NCI-H2081 treated with DMSO at 0.1 percent for 48 hours (cell line): ENCODE results near the gene RPRM.
A peak's percentile ranks its signal among the peaks of the same experiment; 100 is the strongest.
"Not testable (repeated sequence)": the region's sequence is repeated elsewhere in the genome, so short reads cannot be mapped to it uniquely, and the experiment has no call there.

Source experiments
- DNase-seq: peaks from one replicate; lab custom pipeline; 2025; lab: John Stamatoyannopoulos, UW

The RPRM gene

GRCh38 chr2:153478289-153479261 lies at the start of gene RPRM:
TSS of gene RPRM (minus strand) at chr2:153478762. CDS start at chr2:153478565, 197 bp downstream.
- DNase-seq = peak; percentile 68

DNA sequence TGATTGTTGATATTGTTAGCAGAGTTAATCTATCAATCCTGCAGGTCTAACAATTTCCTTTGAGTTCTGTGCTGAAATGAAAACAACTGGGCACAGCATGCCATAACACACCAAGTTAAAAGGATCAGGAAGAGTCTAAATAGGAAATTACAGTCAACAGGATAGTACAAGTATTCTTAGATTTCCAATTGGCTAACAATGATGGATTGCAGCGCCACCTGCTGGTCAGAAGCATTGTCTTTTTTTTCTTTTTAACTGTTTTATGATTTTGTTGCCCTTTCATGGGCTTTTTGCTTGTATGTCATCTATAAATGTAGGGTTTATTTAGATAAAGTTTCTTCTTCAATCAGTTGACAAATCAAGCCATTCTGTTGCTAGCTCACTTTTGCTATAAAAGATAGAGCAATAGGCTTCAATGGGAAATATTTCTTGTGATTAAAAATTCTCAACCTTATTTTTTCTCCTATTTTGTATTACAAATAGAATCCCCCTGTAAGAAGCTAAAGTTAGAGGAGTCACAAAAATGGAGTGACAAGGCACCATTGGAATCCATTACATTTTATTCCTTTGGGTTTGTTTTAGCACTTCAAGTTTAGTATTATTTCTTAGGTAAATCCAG lies 40.8 kb upstream of the RPRM start:
- peak; percentile 18 for DNase-seq

DNA sequence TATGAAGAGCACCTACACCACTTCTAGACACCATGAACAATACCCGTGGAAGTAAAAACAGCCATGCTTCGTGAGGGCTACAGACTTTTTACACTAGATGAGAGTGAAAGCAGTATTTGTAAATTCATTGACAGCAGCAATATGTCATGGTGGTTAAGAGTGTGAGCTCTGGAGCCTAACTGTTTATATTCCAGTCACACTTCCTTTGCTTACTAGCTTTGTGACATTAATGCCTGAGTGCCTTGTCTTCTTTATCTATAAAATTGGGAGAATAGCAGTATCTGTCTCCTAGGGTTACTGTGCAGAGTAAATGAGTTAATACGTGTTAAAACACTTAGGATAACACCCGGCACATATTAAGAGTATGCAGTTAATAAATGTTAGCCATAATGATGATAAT lies 33.8 kb upstream of the RPRM start:
- DNase-seq = no peak

GRCh38 chr2:153510996-153511395 lies 32.4 kb upstream of the RPRM start:
- DNase-seq = no peak

DNA sequence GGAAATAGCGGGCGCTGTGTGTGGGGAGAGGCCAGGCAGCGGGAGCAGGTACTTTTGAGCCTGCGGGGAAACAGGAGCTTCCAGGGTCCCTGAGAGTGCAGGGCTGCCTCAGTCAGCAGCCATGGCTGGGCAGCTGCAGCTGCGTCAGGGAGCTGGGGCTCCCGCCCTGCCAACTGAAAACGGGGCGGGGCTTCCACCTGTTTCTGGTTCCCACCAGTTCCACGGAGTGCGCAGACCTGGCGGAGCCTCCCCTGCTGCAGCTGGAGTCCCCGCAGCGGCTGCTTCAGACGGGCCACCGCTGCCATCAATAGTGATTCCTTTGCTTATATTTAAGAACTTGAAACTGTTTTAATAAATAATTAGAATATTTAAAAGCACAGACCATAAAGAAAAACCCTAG lies 30.6 kb upstream of the RPRM start:
- DNase-seq = no peak

- not testable (repeated sequence) for DNase-seq
Measured at GRCh38 chr2:153506499-153506898, 27.9 kb upstream of the RPRM start.

GRCh38 chr2:153499439-153499838 lies 20.9 kb upstream of the RPRM start:
- DNase-seq = no peak

DNA sequence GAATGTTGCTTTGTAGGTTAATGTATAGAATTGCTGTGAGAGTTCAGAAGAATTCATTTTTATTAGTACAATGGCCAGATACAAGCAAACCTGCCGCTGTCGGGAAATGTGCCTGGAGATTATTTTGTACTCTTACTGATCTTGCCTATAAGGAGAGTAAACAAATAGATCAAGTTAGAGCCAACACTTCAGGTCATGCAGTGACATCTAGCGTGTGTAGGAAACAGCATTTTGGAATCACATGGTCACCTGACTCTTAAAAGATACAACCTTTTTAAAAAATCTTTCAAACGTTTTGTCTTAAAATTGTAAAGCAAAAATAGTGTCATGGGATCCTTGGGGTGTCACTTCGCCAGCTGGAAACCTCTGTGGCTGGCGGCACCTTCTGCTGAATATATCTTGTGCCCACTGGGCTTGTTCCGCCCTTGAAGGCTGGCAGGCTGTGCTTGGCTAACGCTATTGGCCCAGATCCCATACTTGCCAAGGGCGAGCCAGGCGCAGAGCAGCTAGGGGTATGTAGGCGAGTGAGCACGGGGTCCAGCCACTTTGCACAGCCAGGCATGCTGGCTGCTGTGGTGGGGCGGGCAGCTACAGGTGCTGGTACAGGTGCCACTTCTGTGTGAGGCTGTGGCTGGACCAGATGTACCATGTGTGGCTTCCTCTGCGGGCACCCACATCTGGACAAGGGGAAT lies 19.5 kb upstream of the RPRM start:
- no peak for DNase-seq

DNA sequence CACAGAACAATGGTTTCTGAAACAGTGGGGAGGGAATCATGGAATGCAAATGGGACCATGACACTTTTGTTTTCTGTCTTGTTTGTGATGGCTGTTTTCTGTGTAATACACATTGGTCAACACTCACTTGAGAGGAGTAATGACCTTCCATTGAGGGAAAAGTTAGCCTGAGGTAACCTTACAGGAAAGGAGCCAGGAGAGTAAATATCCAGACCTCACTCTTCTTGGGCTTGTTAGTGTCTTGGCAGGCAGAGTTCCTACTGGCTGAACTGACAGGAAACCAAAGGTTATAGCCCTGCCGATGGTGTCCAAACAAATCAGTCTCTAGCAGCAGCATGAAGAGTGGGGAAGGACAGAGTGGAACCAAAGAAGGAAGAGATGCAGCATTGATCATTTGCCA lies 17.2 kb upstream of the RPRM start:
- DNase-seq = no peak

GRCh38 chr2:153488072-153488471 lies 9.5 kb upstream of the RPRM start:
- DNase-seq = no peak

DNA sequence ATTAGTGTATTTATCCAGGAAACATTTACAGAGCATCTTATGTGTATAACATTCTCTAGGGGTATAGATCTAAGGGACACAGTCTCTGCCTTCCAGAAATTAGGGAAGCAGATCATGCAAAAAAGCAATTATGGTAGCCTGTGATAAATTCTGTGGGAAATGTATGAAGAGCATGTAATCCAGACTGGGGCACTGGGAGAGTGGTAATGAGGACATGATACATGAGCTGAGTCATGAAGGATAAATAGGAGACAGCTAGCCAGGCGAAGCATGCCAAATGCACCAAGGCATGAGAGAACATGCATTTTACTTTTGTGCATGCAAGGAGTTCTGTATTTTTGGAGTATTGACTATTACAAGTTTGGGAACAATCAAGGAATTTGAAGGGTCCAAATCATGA lies 8.9 kb upstream of the RPRM start:
- no peak for DNase-seq

GRCh38 chr2:153479573-153479972 lies 1.0 kb upstream of the RPRM start:
- DNase-seq = no peak

DNA sequence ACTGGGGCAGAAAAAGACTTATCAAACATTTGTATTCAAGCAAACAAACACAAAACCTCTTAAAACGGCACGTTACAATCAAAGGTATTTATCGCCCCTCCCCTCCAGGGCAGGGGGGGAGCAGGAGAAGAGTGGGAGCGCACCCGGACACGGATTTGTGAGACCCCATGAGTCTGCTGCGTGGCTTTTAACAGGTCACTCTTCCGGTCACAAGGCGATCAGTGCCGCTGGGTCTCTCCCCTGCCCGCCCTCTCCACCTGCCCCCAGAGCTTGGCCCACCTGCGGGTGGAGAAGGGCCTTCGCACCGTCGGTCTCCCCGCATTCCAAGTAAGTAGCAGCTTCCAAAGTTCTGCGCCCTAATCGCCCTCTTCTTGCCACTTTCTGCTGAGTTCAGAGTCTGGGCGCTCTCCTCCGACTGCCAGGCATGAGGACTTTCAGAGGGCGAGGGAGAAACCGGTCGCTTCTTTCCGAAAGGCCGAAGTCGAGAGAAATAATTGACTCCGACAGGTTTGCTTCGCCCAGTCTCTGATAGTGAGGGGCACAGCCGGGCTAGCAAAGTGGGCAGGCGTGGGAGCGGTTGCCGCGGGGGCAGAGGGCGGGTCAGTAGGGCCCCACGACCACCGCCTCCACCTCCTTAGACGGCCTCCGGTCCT lies 800 bp downstream of the RPRM start:
- DNase-seq = no peak

GRCh38 chr2:153476816-153477635 lies 1.5 kb downstream of the RPRM start:
- peak; percentile 52 for DNase-seq

DNA sequence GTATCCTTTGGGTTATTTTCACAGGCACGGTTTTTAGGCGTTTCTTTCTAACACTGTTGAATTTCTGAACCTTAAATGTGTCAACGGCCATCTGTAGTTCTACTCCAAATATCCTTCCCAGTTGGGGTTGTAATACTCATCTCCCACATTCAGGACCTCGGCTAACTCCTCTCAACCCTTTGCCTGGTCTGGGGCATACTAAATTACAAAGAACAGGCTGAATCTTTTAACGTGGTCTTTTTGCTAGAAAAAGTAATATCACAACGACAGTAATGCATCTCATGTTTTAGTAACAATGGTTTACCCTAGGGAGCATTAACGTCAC lies 2.1 kb downstream of the RPRM start:
- no peak for DNase-seq

DNA sequence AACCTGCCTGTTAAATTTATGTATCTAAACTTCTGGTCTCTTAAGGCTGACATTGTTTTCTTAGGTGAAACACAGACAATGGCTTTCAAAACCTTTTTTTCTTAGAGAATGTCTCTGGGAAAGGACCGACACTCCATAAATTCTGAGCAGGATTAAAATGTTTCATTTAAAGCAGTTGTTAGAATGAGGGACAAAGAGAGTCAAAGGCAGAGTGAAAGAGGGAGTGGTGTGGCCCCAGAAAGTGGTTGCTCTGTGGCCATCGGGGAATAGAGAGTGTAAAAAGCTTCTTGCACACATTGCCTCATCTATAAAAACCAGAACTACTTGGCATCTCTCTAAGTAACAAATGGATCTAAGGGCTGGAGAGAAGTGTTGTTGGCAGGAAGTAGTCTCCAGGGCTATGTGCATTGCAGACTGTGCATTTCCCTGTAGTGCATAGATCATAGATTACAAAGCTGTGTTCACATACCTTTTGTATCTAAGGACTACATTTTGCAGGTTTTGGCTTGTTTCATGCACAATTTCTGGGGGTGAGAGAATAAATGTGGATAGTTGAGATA lies 3.6 kb downstream of the RPRM start:
- DNase-seq = no peak

GRCh38 chr2:153474407-153474806 lies 4.2 kb downstream of the RPRM start:
- DNase-seq = no peak

- no peak for DNase-seq
Measured at GRCh38 chr2:153470867-153471266, 7.7 kb downstream of the RPRM start.

DNA sequence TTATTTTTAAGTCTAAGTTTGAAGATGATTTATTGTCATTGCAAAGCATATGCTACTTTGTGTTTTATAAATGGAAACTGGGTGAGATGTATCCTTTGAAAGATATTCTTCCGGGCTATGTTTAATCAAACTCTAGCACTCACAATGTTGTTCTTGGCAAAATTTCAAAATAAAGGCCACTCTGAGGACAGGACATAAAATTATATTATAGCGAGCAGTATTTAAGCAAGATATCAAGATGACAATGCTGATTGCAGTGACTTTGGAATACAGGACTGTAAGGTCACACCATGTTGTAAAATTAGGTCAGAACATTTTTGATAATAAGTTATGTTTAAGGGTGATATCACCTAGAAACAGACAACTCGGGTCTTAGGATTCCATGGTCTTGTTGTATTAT lies 14.2 kb downstream of the RPRM start:
- peak; percentile 7 for DNase-seq

- no peak for DNase-seq
Measured at GRCh38 chr2:153462338-153462859, 16.2 kb downstream of the RPRM start.

DNA sequence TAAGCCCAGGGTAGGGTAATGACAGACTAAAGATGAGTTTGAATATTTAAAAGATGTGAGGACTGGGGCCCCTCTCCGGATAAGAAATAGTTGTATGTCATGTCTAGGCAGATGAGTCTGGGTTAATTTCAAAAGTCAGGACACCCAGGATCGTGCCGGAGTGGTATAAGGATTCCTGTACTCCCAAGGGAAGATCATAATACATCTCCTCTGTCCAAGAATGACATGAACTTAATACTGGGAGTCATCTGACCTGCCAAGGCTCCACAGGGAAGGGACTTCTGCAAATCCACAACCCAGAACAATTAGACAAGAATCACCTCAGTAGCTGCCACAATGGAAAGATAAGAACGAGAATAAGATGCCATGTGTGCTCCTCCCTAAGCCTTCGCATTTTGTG lies 17.1 kb downstream of the RPRM start:
- DNase-seq = no peak
